Stimulated activated CD4-positive, alpha-beta T cell treated with anti-CD3 and anti-CD28 coated beads, Interleukin-1b, Interleukin-23, amount 100 ng/mL, for 4 hours (primary cell): ENCODE results near the gene KIRREL3.

ENCODE experiments used
- DNase-seq, 2 donors: peaks; one replicate each; pipeline ENCODE4 v3.0.0-alpha.2; 2020; ENCODE audit warnings: low read depth in 2 of 2

The KIRREL3 gene

GRCh38 chr11:126914941-126915340, 85.6 kb downstream of the KIRREL3 start:
- DNase-seq, result no peak

DNA sequence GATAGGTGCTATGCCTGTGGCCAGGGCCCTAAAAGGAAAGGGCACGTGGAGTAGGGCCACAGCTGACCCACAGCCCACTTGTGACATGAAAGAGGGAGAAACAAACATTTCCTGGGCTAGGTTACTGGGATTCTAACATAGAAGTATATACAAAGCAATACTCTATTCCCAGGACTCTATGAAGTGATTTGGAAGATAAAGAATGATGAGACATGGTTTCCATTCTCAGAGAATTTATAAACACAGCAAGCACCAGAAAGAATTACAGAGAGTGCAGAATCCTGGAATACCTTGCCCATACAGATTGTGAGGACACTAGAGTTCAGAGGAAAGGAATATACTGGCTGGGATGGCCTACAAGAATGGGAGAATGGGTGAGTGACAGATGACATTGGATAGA, 86.4 kb downstream of the KIRREL3 start:
- no peak for DNase-seq

DNA sequence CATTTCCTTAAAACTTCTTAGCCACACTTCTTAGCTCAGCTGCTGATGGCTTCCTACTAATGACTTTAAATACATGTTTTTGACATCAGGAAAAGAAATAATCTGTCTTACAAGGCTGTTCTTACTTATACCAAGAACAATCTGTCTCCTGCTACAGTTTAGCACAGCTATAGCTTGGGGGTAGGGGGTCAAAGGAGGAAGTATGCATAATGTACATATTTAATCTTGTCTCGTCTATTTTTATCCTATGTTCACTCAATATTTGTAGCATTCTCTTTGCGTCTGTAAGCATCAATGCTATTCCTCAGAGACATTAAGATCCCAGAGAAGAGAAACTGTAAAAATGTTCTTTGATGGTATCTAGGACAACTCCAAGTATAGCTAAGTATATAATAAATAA, 96.0 kb downstream of the KIRREL3 start:
- no peak for DNase-seq

DNA sequence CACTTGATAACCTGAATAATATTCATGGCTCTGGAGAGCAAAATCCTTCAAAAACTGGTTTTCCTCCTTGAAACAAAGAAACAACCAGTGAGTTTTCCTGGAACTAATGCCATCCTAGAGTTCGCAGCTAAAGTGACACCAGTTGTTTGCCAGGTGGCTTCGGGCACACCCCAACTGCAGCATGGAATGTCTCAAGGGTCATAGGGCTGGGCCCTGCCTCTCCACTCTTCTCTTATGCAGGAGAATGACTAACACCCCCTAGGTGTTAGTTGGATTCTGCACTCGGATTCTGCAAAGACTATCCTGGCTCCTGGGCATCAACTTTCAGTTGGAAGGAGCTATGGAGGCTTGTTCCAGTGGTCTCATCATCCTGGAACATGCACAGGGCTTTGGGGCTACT, 98.8 kb downstream of the KIRREL3 start:
- no peak for DNase-seq

- DNase-seq, result no peak
Measured at GRCh38 chr11:126899961-126900748, 100.4 kb downstream of the KIRREL3 start.

GRCh38 chr11:126898802-126899201, 101.8 kb downstream of the KIRREL3 start:
- no peak for DNase-seq

GRCh38 chr11:126897430-126897829, 103.1 kb downstream of the KIRREL3 start:
- DNase-seq, result no peak

GRCh38 chr11:126896025-126896424, 104.5 kb downstream of the KIRREL3 start:
- no peak for DNase-seq

- no peak for DNase-seq
Measured at GRCh38 chr11:126893796-126894195, 106.8 kb downstream of the KIRREL3 start.

DNA sequence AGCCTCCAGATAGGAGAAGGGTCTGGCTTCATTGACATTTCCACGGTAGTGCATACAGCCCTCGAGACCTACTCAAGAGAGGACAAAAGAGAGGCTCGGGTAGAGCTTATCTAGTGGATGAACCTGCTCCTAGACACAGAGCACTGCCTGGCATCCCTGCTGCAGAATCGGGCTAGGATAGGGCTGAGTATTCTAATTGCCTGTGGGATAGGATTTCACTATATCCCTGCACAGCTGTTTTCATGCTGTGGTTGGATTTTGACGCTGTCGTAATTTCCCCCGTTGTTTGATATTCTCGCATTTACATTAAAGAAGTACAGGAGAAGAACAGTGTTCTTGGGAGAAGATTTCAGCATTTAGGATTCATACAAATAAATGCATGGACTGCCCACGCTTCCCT, 107.8 kb downstream of the KIRREL3 start:
- DNase-seq, result no peak

- no peak for DNase-seq
Measured at GRCh38 chr11:126891556-126892217, 108.9 kb downstream of the KIRREL3 start.

GRCh38 chr11:126890561-126890960, 110.0 kb downstream of the KIRREL3 start:
- DNase-seq, result no peak

DNA sequence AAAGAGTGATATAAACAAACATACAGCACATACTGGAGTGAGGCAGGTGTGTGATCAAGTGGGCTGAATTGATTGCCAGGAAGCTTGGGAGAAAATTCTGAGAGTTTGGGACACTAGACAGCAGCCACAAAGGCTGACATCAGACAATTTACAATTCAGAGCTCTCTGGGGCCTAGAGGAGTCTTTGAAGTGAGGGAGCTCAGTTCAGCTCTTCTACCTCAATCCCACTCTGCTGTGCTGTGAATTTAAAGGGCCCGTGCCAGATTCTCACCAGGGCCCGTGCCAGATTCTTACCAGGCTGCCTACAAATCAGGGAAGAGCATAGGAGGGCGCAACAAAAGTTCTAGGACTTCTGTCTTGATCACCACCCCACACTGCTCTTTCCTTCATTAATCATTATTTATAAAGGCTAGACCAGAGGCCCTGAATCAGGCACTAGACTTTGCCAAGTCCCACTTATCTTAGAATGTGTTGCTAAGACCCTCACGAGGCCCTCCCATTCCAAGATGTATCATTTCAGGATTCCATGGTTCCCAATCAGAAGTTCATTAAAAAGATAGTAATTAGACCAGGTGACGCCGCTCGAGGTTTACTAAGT, 112.4 kb downstream of the KIRREL3 start:
- DNase-seq, result no peak

GRCh38 chr11:126886636-126887035, 113.9 kb downstream of the KIRREL3 start:
- DNase-seq, result no peak

DNA sequence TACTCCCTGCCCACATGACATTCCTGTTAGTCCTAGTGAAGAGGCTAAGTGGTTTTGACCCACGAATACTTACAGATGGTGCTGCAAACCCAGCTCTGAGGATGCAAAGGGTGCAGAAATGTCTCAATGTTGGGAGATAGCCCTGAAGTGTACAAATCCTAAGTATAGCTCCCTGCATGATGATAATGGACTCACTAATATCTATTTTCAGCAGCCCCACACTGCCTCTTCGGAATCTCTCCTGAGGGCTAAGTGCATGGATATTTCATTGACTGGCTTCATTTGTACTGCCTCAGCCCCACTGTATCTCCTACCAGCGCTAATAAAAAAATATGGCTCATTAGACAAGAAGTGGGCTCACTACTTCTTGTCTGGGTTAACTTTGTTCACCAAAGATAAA, 114.5 kb downstream of the KIRREL3 start:
- no peak for DNase-seq

- DNase-seq, result no peak
Measured at GRCh38 chr11:126884594-126884993, 116.0 kb downstream of the KIRREL3 start.

GRCh38 chr11:126884192-126884591, 116.4 kb downstream of the KIRREL3 start:
- no peak for DNase-seq

DNA sequence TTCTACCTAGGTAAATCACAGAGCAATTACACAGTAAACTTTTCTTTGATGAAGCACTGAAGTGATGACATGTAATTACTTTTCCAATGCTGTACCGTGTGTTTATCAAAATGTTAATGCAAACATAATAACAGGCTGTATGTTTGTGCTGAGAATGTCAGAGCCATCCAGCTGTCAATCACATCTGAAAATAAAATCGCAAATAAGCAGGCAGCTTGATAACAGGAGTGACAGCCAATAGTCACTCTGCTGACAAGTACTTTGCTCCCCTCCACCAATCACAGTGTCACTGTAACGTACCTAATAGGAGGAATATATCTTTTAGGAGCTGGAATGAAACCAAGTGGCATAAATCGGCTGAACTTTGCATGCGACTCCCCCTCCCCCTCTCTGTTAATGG, 119.7 kb downstream of the KIRREL3 start:
- no peak for DNase-seq

DNA sequence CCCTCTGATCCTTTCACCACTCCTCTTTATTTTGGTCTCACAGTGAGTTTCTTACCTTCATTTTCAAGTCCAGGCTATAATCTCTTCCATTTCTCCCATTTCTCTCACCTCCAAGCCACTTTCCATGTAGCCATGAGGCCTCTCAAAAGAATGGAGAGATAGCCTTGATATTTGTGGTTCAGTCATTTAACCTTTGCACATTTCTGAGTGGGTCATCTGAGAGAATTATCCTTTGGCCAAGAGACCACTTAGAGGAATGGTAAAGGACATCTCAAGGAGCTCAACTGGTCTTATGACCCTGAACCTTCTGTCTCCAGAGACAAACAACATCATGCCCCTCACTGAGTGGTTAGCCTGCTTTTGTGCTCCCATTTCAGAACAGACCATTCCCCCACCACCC, 121.1 kb downstream of the KIRREL3 start:
- no peak for DNase-seq

DNA sequence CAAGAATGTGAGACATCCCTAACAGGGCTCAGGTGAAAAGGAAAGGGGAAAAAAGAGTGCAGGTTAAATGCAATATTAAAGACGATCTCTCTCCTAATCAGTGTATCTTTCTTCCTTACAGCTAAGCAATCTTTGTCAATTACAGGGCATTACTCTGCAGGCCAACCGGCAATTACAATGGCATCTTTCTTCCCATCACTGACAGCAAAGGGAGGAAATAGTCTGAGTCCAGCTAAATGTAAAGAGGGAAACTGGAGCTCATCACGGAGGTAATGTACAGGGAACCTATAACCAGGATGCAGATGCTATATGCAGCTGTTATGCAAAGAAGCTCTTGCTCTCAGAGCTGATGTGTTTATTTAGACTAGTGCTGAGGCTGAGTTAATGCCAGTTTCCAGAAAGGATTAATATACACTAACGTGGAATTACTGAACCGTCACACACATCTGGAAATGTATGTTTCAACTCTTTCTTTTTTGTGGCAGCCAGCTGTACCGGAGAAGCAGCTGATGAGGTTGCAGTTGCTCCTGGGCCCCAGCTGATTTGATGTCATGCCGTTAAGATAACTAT, 121.6 kb downstream of the KIRREL3 start:
- DNase-seq, result no peak

GRCh38 chr11:126874831-126875230, 125.7 kb downstream of the KIRREL3 start:
- no peak for DNase-seq

GRCh38 chr11:126874276-126874675, 126.3 kb downstream of the KIRREL3 start:
- no peak for DNase-seq

GRCh38 chr11:126871792-126872191, 128.8 kb downstream of the KIRREL3 start:
- DNase-seq, result no peak
